GM21576 (cell line): ENCODE measurements around the gene MCCC2.
"Not testable (repeated sequence)": the region's sequence is repeated elsewhere in the genome, so short reads cannot be mapped to it uniquely, and the experiment has no call there.

Experiments
- ATAC-seq: cut with Tn5 transposase; IDR thresholded peaks from one replicate; pipeline ENCODE4 v1.9.1; 2021; ENCODE audit warnings: mild to moderate bottlenecking, moderate library complexity; ENCODE audit not compliant: unreplicated experiment

Gene MCCC2

GRCh38 chr5:71658916-71659662, 71.9 kb downstream of the MCCC2 start:
- ATAC-seq = no peak

- no peak for ATAC-seq
Observed at GRCh38 chr5:71662381-71662780, 75.2 kb downstream of the MCCC2 start.

GRCh38 chr5:71663191-71663969, 76.2 kb downstream of the MCCC2 start:
- no peak for ATAC-seq

GRCh38 chr5:71664615-71665014, 77.5 kb downstream of the MCCC2 start:
- ATAC-seq = not testable (repeated sequence)

GRCh38 chr5:71666321-71666720, 79.2 kb downstream of the MCCC2 start:
- ATAC-seq = no peak

- no peak for ATAC-seq
Observed at GRCh38 chr5:71677977-71678376, 90.8 kb downstream of the MCCC2 start.

- ATAC-seq = no peak
Observed at GRCh38 chr5:71679714-71680113, 92.6 kb downstream of the MCCC2 start.

- no peak for ATAC-seq
Observed at GRCh38 chr5:71680510-71680909, 93.4 kb downstream of the MCCC2 start.

GRCh38 chr5:71681296-71681695, 94.2 kb downstream of the MCCC2 start:
- ATAC-seq = no peak

- ATAC-seq = no peak
Observed at GRCh38 chr5:71684309-71684708, 97.2 kb downstream of the MCCC2 start.

GRCh38 chr5:71693828-71694427, 106.8 kb downstream of the MCCC2 start:
- ATAC-seq = no peak

- ATAC-seq = no peak
Observed at GRCh38 chr5:71695071-71695470, 107.9 kb downstream of the MCCC2 start.

GRCh38 chr5:71695595-71695994, 108.5 kb downstream of the MCCC2 start:
- no peak for ATAC-seq

- ATAC-seq = no peak
Observed at GRCh38 chr5:71697967-71698366, 110.8 kb downstream of the MCCC2 start.

- no peak for ATAC-seq
Observed at GRCh38 chr5:71699233-71699632, 112.1 kb downstream of the MCCC2 start.

GRCh38 chr5:71699751-71700150, 112.6 kb downstream of the MCCC2 start:
- ATAC-seq = no peak

GRCh38 chr5:71700803-71701202, 113.7 kb downstream of the MCCC2 start:
- no peak for ATAC-seq

GRCh38 chr5:71701407-71701806, 114.3 kb downstream of the MCCC2 start:
- no peak for ATAC-seq

- ATAC-seq = no peak
Observed at GRCh38 chr5:71703941-71704340, 116.8 kb downstream of the MCCC2 start.

- no peak for ATAC-seq
Observed at GRCh38 chr5:71705421-71705820, 118.3 kb downstream of the MCCC2 start.

- no peak for ATAC-seq
Observed at GRCh38 chr5:71706906-71707305, 119.8 kb downstream of the MCCC2 start.
